Gastroesophageal sphincter (tissue), 3 donors: Measurements from ENCODE around the gene PLCB4.

Experiments used
- EP300 ChIP-seq: sonication (generic); formaldehyde crosslinking; IDR thresholded peaks from one replicate; pipeline ENCODE4 v1.6.1; 2017; ENCODE audit warnings: antibody characterized with exemption, mild to moderate bottlenecking
- POLR2AphosphoS5 ChIP-seq: sonication (generic); formaldehyde crosslinking; IDR thresholded peaks from one replicate; pipeline ENCODE4 v1.6.1; 2017; ENCODE audit warnings: antibody characterized with exemption
- TF ChIP-seq, protein P1 (sequence below), 4 experiments: fragments of 200-600 bp in 2 of 4; fragments of 450-650 bp in 2 of 4; sonication (generic) in 1 of 4; IDR thresholded peaks; one replicate each; pipeline ENCODE4 v1.5.1; 2017 to 2019; ENCODE audit warnings: antibody characterized with exemption in 4 of 4, mild to moderate bottlenecking in 2 of 4, moderate library complexity in 2 of 4

DNA sequence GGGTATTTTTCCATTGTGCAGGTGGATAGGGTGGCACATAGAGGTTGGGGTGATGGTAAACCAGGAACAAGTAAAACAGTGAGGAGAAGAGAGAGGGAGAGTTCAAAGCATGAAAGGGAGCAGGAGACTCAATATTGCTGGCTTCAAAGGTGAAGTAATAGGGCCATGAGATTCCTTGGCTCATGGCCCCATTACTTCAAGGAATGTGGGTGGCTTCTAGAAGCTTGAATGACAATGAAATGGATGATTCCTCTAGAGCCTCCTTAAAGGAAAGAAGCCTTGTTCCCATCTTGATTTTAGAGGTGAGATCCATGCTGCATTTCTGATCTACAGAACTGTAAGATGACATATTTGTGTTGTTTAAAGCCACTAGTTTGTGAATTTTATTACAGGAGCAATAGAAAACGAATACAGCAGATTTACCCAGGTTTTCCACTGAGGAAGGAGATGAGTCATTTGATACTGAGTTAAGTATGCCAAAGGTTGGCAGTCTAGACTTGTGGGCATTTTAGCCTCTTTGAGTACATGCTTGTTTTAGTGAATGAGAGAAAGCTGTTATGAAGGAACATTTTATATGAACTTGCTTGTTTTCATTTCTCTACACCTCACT, 110.4 kb downstream of the PLCB4 start:
- TF ChIP-seq, protein P1, sequence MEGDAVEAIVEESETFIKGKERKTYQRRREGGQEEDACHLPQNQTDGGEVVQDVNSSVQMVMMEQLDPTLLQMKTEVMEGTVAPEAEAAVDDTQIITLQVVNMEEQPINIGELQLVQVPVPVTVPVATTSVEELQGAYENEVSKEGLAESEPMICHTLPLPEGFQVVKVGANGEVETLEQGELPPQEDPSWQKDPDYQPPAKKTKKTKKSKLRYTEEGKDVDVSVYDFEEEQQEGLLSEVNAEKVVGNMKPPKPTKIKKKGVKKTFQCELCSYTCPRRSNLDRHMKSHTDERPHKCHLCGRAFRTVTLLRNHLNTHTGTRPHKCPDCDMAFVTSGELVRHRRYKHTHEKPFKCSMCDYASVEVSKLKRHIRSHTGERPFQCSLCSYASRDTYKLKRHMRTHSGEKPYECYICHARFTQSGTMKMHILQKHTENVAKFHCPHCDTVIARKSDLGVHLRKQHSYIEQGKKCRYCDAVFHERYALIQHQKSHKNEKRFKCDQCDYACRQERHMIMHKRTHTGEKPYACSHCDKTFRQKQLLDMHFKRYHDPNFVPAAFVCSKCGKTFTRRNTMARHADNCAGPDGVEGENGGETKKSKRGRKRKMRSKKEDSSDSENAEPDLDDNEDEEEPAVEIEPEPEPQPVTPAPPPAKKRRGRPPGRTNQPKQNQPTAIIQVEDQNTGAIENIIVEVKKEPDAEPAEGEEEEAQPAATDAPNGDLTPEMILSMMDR (IDR thresholded peaks at IDR 0.05) = no peak
- TF ChIP-seq POLR2AphosphoS5 (no peak), EP300 (no peak)
